ENCODE data around the gene FAM13C.

GRCh38 chr10:59272061-59272460 is 90.3 kb downstream of the FAM13C start:
- TF ChIP-seq, protein P1, sequence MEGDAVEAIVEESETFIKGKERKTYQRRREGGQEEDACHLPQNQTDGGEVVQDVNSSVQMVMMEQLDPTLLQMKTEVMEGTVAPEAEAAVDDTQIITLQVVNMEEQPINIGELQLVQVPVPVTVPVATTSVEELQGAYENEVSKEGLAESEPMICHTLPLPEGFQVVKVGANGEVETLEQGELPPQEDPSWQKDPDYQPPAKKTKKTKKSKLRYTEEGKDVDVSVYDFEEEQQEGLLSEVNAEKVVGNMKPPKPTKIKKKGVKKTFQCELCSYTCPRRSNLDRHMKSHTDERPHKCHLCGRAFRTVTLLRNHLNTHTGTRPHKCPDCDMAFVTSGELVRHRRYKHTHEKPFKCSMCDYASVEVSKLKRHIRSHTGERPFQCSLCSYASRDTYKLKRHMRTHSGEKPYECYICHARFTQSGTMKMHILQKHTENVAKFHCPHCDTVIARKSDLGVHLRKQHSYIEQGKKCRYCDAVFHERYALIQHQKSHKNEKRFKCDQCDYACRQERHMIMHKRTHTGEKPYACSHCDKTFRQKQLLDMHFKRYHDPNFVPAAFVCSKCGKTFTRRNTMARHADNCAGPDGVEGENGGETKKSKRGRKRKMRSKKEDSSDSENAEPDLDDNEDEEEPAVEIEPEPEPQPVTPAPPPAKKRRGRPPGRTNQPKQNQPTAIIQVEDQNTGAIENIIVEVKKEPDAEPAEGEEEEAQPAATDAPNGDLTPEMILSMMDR (IDR thresholded peaks at IDR 0.05; ENCODE audit: borderline replicate concordance, extremely low read depth, low read length, poor library complexity, severe bottlenecking): no peak
- no peak for TF ChIP-seq EZH2 (IDR thresholded peaks at IDR 0.05; ENCODE audit: borderline replicate concordance, low read depth, low read length, severe bottlenecking)

All from DND-41 (cell line).